Gastrocnemius medialis (tissue), 4 donors: ENCODE results near the gene ITGA11.

Experiments
- CTCF ChIP-seq, 5 experiments: fragments of 450-650 bp in 3 of 5; fragments of 200-600 bp in 2 of 5; sonication (generic) in 2 of 5; IDR thresholded peaks in 4 of 5; conservative IDR thresholded peaks in 1 of 5; 1 replicate in 4 of 5; 2 replicates in 1 of 5; pipeline ENCODE4 v1.5.1; 2016 to 2019; ENCODE audit warnings: antibody characterized with exemption in 5 of 5, mild to moderate bottlenecking in 3 of 5, moderate library complexity in 3 of 5
- POLR2A ChIP-seq, 2 donors: fragments of 450-650 bp; IDR thresholded peaks; one replicate each; pipeline ENCODE4 v1.6.1; 2017; ENCODE audit warnings: antibody characterized with exemption in 2 of 2, mild to moderate bottlenecking in 2 of 2, moderate library complexity in 2 of 2

GRCh38 chr15:68290715-68291114 lies 141.2 kb downstream of the ITGA11 start:
- peak; percentile 42 to 55 for TF ChIP-seq POLR2A (IDR thresholded peaks at IDR 0.05)
- TF ChIP-seq CTCF (IDR thresholded peaks at IDR 0.05 in 4 of 5, conservative IDR thresholded peaks at IDR 0.05 in 1 of 5): no peak
